GM19238 (cell line): ENCODE results near the gene SMIM20.
"Not testable (repeated sequence)": the region's sequence is repeated elsewhere in the genome, so short reads cannot be mapped to it uniquely, and the experiment has no call there.

ENCODE experiments used
- DNase-seq: peaks from one replicate; pipeline ENCODE4 v3.0.0; 2011; ENCODE audit warnings: low spot score; ENCODE audit not compliant: insufficient read length

Gene SMIM20

DNA sequence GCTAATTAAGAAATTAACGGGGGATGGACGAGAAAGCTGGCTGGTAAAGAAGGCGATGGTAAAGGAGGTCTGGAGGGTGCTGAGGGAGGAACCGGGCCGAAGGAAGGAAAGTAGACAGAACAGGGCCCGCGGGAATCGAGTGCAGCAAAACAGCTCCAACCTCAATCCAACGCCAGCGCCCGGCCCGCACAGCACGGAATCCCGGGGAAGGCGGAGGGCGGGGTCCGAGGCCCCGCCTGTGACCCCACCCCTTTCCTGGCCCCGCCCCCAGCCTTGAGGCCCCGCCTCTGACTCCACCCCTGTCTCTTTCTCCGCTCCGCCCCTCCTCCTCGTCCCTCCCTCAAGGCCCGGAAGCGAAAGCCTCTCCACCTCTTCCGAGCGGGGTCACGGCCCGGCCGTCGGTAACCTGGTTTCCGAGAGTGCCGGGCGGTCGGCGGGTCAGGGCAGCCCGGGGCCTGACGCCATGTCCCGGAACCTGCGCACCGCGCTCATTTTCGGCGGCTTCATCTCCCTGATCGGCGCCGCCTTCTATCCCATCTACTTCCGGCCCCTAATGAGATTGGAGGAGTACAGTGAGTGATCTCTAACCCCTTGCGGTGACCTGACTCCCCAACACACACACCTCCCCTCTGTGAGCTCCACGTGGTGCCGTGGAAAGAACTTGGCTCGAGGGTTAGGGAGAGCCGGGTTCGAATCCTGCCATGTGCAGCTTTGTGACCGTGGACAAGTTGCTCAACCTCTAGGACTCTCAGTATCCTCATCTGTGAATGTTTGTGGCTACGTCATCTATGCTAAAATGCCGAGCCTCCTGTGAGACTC lies at the start of gene SMIM20:
Gene SMIM20 (plus strand): TSS at position 370 of the 819 bp plus-strand sequence. CDS start 94 bp downstream, at position 464.
- peak; percentile 95 for DNase-seq

DNA sequence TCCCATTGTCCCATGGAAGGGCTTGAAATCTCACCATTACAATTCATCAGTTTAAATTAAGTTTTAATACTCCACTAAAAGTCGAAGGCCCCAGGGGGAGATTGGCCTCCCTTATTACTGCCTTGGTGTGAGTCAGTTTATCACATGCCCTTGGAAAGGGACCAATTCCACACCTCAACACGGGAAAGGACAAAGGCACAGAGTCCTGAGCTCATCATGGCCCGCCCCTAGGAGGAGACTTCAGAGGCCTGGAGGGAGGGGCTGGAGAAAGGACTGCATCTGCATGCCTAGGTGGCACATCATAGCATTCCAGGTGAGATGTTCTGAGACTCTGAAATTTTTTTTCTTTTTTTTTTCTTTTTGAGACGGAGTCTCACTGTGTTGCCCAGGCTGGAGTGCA lies 48.4 kb upstream of the SMIM20 start:
- DNase-seq, result no peak

DNA sequence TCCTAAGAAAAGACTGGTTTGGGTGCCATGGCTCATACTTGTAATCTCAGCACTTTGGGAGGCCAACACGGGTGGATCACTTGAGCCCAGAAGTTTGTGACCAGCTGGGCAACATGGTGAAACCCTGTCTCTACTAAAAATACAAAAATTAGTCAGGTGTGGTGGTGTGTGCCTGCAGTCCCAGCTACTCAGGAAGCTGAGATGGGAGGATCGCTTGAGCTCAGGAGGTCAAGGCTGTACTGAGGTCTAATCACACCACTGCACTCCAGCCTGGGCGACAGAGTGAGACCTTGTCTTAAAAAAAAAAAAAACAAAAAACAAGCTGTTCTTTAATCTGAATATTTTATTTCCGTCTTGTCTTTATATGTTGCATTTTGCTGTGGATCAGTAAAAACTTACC lies 47.6 kb upstream of the SMIM20 start:
- DNase-seq, result not testable (repeated sequence)

DNA sequence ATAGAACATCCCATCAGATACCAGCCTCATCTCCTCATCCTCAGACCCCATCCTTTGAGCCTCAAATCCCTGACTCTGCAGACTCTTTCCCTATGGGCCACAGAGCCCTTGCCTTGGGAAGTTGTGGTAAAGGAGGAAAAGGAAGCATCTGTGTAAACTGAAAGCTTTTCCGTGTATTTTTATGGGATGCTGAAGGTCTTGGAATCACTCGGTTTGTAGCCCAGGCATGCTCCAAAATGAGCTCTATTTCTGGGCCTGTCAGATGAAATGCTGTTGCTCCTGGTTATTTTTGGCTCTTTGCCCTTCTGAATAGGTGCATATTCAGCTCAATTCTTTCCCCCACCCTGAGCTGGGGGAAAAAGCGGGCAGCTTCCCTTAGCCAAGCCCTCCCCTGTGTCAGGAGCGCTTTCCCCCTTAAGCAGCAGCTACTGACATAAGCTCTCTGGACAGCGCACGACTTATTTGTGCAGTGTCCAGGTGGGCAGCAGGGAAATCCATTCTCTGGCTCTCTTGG lies 46.2 kb upstream of the SMIM20 start:
- DNase-seq, result no peak

DNA sequence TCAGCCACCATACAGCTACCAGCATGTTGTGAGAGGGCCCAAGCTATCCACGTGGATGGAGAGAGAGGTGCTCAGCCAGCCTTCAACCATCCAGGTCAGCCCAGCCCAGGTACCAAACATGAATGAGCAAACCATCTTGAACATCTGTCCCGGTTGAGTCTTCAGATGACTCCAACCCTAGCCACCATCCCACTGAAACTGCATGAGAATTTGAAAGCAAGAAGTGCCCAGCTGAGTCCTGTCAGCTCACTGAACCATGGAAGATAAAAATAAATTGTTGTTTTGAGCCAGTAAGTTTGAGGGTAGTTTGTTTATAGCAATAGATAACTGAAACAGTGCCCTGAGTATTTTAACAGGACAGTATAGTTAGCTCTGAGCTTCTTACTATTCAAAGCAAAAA lies 43.9 kb upstream of the SMIM20 start:
- DNase-seq, result no peak

DNA sequence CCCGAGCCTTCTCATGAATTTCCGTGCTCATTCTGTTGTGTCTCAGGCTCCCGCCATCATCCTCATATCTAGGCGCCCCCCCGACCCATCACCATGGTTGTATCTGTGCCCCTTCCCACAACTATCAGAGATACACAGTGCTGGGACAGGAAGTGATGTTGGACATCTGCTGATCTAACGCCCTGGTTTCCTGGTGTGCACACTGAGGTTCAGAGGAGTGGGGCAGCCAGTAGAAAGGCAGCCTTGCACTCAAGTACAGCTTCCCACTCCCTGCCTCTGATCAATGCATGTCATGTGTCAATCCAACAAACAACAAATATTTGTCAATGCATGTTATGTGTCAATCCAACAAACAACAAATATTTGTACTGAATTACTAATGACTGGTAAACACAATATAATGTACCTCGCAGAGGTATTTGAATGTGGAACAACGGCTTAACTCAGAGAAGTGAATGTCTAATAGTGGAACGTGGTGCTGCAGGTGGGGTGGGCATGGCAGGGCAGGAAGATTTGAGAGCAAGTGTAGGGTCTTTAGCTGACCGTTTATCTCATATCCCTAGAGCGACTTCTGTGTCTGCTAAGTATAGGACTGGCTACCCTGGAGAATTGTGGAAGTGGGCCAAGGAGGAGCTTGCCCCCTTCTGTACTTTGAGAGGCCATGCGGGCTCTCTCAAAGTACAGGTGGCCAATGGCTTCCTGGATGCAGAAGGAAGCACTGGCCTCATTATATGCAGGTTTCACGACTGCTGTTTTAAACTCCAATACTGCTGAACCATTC lies 41.0 kb upstream of the SMIM20 start:
- no peak for DNase-seq

DNA sequence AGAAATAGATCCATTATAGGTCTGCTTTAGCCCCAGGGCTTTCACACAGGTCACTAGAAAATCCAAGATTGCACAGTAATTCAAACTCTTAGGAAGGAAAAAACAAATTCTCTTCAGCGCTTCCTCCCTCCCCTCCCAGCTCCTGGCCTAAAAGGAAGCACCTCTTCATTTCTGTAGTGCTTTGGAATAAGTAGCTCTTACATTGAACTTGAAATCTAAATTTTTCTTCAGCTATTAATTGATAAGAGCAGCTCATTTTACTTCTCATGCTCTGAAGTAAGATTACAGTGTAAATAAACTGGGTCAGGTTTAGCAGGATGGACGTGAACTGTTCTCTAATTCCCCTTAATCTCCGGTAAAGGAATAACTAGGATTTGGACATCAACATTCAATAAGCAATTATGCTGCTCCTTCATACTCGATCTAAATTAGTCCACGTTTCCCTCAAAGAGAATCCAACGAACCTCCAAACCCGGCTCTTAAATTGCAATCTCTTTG lies 40.3 kb upstream of the SMIM20 start:
- no peak for DNase-seq

DNA sequence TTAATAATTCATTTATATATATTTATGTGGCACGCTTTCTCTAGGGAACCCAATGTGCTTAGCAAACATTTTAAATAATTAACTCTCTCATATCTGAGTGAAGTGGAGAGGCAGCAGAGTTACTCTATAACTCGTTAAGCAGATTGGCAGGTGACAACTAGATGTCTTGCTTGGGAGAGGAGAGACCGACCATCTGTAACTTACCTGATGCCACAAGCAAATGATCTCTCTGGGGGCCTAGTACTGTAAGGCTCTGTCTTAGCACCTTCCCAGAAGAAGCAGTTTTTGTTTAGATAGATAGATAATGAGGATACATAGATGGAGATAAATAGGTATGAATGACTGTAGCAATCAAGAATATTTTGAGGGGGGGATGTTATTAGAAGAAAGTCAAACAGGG lies 39.4 kb upstream of the SMIM20 start:
- DNase-seq, result no peak

DNA sequence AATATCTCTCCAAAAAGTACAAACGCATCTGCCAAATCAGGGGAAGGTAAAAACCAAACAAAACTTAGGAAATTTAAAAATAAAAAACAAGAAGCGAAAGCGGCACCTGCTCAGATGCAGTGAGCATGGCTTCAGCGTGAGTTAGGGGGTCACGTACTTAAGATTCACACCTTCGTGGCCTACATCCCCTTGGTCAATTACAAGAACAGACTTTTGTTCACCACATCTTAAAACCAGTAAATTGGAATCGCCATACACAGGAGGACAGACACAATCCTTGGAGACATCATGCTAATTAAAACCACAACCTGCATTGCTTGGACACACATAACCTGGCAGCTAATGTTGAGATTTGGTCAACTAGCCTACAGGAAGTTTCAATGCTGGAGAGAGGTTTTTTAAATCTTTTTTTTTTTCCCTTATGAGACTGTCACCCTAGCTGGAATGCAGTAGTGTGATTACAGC lies 38.7 kb upstream of the SMIM20 start:
- DNase-seq, result no peak

DNA sequence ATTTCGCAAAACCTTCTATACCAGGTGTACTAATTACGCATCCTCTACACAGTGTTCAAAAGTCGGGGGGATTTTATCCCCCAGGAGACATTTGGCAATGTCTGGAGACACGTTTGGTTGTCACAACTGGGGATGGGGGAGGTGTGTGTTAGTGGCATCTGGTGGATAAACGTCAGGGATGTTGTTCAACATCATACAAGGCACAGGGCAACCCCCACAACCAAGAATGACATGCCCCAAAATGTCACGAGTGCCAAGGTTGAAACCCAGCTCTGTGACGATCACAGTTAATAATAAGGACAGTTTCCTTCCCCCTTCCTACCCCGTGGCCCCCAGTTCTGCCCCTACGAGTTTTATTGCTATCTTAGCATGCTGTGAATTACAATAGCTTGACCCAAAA lies 35.3 kb upstream of the SMIM20 start:
- no peak for DNase-seq

DNA sequence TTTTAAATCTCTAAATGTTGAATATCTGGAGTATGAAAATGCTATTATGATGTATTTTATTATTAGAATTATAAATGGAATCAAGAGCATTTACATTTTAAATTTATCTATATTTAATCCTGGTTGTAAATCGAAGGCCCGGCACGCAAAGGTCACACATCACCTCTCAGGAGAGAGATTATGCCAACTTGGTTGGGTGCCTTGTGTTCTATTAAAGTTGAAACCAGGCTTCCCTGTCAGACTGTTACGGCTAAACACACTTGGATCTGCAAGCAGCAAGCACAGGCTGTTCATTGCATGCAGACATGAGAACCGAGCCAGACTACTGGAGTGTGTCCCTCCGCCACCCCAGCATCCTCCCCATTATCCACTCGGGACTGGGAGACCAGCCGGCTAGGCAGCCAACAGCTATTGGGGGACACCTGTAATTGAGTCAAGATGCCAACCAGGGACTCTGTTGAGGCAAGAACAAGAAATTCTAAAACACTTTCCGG lies 34.9 kb upstream of the SMIM20 start:
- no peak for DNase-seq

DNA sequence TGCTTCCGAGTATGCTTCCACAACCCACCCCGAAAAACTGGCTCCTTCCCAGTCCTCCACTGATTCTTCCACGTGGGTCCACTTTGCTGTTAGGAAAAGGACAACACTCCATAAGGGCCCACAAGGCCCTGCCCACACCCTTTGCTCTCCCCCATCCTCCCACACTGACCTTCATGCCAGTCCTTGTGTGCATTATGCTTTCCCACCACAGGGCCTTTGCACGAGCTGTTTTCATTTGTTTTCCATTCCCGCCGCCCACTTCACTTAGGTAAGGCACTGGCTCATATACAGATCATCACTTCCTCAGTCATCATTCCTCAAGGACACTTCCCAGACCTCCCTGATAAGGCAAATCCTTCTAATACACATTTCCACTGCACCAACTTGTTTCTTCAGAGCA lies 34.4 kb upstream of the SMIM20 start:
- no peak for DNase-seq

DNA sequence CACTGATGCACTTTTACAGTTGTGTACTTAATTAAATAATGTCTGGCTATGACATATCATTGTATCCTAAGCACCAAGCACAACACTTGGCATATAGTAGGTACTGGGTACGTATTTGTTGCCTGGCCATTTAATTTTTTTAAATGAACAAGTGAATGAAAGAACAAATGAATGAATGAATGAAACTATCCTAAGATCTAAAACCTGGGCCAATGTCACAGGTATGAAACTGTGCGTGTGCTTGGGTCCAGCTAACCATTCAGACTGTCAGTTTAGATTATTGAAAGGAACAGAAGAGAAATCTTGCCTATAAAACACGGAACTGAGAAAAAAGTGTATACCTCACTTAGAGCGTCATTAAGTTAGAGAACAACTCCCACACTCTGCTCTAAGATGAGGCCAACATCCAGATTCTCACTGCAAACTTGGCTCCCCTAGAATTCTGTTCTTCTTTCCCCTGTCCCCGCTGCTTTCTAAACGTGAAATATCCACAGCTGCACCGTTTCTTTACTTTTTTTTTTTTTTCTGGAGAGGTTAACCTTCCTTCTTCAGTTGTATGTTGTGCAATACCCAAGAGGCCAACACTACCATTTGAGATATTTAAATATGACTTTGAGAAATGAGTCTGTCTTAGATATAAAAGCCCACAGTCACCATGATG lies 33.9 kb upstream of the SMIM20 start:
- DNase-seq, result no peak

DNA sequence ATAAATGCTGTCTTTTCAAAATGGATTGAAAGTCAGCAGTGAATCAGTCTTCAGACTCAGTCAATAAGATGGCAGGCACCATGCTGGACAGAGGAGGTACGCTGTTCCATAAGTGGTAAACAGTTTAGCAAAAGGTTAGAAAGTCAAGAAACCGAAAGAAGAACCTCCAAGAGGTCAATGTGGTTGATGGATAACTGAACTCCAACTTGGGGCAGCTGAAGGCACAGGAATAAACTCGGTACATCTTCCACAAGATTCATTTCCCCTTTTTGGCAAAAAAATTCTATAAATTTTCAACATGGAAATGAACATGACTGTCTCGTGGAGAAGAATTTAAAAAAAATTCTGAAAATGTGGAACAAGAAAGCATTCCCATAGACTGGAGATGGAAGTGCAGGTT lies 32.8 kb upstream of the SMIM20 start:
- no peak for DNase-seq

DNA sequence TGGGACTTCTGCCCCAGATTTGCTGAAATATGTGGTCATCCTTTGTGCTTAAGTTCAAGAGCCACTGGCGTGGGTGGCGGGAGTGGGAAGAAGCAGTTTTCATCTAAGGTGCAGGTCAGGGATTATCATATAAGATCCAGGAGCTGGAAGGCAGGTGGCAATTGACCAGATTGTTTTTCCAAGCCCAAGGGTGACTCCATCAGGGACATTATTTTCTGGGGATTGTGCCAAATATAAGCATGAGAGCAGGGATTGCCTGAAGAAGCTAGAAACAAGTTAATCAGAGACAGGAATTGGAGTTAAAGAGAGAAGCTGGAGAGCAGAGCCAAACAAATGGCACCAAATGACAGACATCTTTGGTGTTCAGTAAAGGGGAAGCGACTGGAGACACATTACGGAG lies 31.8 kb upstream of the SMIM20 start:
- DNase-seq, result no peak

DNA sequence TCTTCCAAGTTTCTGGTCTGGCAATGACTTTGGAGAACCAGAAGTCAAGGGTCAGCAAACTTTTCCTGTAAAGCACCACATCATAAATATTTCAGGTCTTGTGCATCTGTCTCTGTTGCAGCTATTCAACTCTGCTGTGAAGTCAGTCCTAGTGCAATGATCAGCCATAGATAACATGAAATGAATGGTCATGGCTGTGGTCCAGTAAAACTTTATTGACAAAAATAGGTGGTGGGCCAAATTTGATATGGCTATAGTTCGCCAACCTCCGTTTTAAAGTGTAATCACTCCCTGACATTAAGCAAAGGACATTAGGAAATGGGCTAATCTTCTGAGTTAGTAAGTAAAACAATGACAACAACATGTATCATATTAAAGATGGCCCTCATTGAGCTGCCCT lies 30.5 kb upstream of the SMIM20 start:
- no peak for DNase-seq

DNA sequence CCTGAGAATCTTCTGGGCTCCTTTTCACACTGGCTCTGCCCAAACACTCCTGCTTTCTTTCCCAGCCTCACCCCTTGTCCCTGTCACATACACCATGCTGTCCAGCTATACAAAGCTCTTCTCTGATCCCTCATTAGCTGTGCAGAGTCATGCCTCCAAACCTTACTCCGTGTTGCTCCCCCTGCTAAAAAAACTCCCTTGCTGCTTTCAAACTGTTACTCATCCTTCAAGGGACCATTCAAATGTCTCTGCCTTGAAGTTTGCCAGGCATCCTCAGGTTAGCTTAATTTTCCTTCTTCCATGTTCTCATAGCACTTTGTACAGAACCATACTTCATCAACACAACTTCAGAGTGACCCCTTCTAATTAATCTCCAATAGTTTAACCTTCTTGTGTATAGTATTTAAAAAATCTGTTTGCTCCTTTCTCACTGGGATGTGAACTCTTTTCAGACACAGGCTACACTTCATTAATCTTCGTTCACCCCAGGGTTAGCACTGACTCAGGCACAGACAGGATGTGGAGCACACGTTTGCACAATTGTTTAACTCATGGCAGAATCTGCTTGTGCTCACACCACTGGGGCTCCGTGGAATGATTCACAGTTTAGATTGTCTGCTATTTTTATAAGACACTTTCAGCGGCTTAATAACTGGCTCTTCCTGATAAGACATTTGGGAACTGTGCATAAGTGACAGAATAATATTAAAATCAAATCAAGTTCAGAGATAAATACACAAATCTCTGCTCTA lies 29.8 kb upstream of the SMIM20 start:
- DNase-seq, result no peak

DNA sequence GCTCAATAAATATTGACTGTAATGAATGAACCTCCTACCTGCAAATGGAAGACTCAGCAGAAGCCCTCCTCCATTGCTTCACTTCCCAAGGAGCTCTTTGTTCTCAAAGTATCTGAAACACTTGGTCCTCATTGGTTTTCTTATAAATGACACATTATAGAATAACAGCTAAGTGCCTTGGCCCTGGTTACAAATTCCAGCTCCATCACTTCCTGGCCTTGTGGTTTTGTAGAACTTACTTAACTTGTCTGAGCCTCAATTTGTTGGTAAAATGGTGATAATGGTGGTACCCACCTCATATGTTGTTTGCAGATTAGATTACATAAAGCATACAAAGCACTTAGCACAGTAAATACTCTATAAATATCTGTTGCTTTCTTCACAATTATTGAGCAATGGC lies 25.2 kb upstream of the SMIM20 start:
- no peak for DNase-seq

DNA sequence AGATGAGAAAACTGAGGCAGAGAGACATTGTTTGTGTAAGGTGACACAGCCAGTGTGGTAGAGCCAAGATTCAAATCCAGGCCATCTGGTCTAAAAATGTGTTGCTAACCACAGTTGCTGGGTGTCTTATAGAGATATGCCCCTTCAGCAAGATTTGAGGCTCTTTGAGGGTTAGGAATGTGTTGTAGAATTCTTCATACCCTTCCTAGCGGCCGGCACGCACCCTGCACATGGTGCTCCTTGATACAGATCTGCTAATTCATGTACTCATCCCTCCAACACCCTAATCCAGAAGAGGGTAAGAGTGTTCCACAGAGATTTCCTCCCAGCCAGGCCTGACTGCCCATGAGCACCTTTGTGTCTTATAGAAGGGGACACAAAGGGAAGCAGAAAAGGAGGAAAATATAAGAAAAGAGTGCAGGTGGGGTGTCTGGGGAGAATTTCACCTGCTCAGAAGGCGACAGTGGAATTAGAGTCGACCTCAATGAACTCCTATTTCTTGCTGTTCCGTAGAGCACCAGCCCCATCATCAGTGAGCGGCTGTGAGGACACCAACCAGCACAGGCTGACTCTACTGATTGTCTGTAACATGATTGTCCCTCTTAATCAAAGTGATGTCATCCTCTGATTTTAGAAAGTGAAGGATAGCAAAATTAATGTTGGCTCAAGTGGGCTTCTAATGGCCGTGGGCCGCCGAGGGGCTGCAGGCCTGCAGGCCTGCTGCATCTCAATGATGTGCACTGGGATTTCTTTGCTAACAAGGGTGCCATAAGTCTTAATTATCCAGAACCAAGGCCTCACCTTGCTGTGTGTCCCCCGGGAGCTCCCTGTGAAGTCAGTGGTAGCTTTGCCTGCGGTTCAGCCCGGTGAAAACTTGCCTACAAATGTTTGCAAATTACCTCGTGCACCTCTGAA lies 24.2 kb upstream of the SMIM20 start:
- no peak for DNase-seq
